H9 (cell line): ENCODE data around the gene SLC25A41. TPM values are rescaled to one million over a fixed set of nuclear protein-coding genes. Genes with fewer than 3 reads are reported as not detected.

Source experiments
- DNase-seq: peaks from one replicate; pipeline ENCODE4 v3.0.0-alpha.2; 2017
- H2AFZ ChIP-seq: one replicate; pipeline ENCODE4 v1.6.1; 2013; ENCODE audit warnings: mild to moderate bottlenecking, low read length, control low read depth, moderate library complexity
- H2AK5ac ChIP-seq: 2 replicates; pipeline ENCODE4 v1.6.1; 2013; ENCODE audit warnings: low read length, control low read depth, mixed read lengths; ENCODE audit not compliant: insufficient read length
- H2BK120ac ChIP-seq: one replicate; pipeline ENCODE4 v1.6.1; 2013; ENCODE audit warnings: low read depth, mild to moderate bottlenecking, low read length, control low read depth, inconsistent platforms; ENCODE audit not compliant: poor library complexity, severe bottlenecking
- H2BK12ac ChIP-seq: 2 replicates; pipeline ENCODE4 v1.6.1; 2013; ENCODE audit warnings: low read length, control low read depth, mixed read lengths, low read depth; ENCODE audit not compliant: insufficient read length
- H2BK15ac ChIP-seq: 2 replicates; pipeline ENCODE4 v1.6.1; 2013; ENCODE audit warnings: low read depth, low read length, control low read depth
- H2BK20ac ChIP-seq: one replicate; pipeline ENCODE4 v1.6.1; 2013; ENCODE audit warnings: low read depth, mild to moderate bottlenecking, low read length, control low read depth, inconsistent platforms; ENCODE audit not compliant: poor library complexity, severe bottlenecking
- H2BK5ac ChIP-seq: 2 replicates; pipeline ENCODE4 v1.6.1; 2013; ENCODE audit warnings: low read length, control low read depth, mixed read lengths; ENCODE audit not compliant: insufficient read length
- H3K14ac ChIP-seq: 2 replicates; pipeline ENCODE4 v1.6.1; 2013; ENCODE audit warnings: low read length, control low read depth; ENCODE audit not compliant: insufficient read depth
- H3K18ac ChIP-seq: 2 replicates; pipeline ENCODE4 v1.6.1; 2013; ENCODE audit warnings: low read depth, mild to moderate bottlenecking, mixed read lengths, low read length, control low read depth; ENCODE audit not compliant: insufficient read length
- H3K23ac ChIP-seq: 2 replicates; pipeline ENCODE4 v1.6.1; 2013; ENCODE audit warnings: low read length, control low read depth, mixed read lengths, low read depth; ENCODE audit not compliant: insufficient read length
- H3K23me2 ChIP-seq: 2 replicates; pipeline ENCODE4 v1.6.1; 2013; ENCODE audit warnings: low read depth, mild to moderate bottlenecking, mixed read lengths, low read length, control low read depth; ENCODE audit not compliant: insufficient read length, poor library complexity, severe bottlenecking
- H3K27ac ChIP-seq: 2 replicates; pipeline ENCODE4 v1.5.1; 2013; ENCODE audit warnings: low read length, control low read depth, mixed read lengths, low read depth; ENCODE audit not compliant: insufficient read length
- H3K27me3 ChIP-seq: 2 replicates; pipeline ENCODE4 v1.6.1; 2013; ENCODE audit warnings: low read length, control low read depth, inconsistent platforms; ENCODE audit not compliant: insufficient read depth
- H3K4ac ChIP-seq: 2 replicates; pipeline ENCODE4 v1.6.1; 2013; ENCODE audit warnings: low read depth, mild to moderate bottlenecking, control low read depth, inconsistent platforms, low read length, moderate library complexity
- H3K4me1 ChIP-seq: 2 replicates; pipeline ENCODE4 v1.6.1; 2013; ENCODE audit warnings: low read length, control low read depth, inconsistent platforms; ENCODE audit not compliant: insufficient read depth
- H3K4me2 ChIP-seq: 2 replicates; pipeline ENCODE4 v1.6.1; 2013; ENCODE audit warnings: low read length, control low read depth, mixed read lengths; ENCODE audit not compliant: insufficient read length, insufficient read depth
- H3K56ac ChIP-seq: 2 replicates; pipeline ENCODE4 v1.6.1; 2013; ENCODE audit warnings: low read depth, mild to moderate bottlenecking, mixed read lengths, low read length, control low read depth; ENCODE audit not compliant: insufficient read length
- H3K79me1 ChIP-seq: 2 replicates; pipeline ENCODE4 v1.6.1; 2013; ENCODE audit warnings: low read depth, mild to moderate bottlenecking, moderate library complexity, low read length, control low read depth, inconsistent platforms; ENCODE audit not compliant: insufficient read depth, poor library complexity, severe bottlenecking
- H3K79me2 ChIP-seq: 2 replicates; pipeline ENCODE4 v1.6.1; 2013; ENCODE audit warnings: low read length, control low read depth, inconsistent platforms; ENCODE audit not compliant: insufficient read depth
- H3K9ac ChIP-seq: 2 replicates; pipeline ENCODE4 v1.6.1; 2013; ENCODE audit warnings: low read length, control low read depth, mixed read lengths; ENCODE audit not compliant: insufficient read length; ENCODE audit errors: extremely low read depth
- H3K9me3 ChIP-seq: one replicate; pipeline ENCODE4 v1.6.1; 2013; ENCODE audit warnings: low read depth, low read length, inconsistent platforms; ENCODE audit not compliant: control insufficient read depth
- H3T11ph ChIP-seq: one replicate; pipeline ENCODE4 v1.6.1; 2013; ENCODE audit warnings: mild to moderate bottlenecking, low read length, control low read depth, inconsistent platforms
- H4K20me1 ChIP-seq: one replicate; pipeline ENCODE4 v1.6.1; 2013; ENCODE audit not compliant: control insufficient read depth, insufficient read length, insufficient read depth
- H4K5ac ChIP-seq: 2 replicates; pipeline ENCODE4 v1.6.1; 2013; ENCODE audit warnings: low read depth, mild to moderate bottlenecking, mixed read lengths, low read length, control low read depth; ENCODE audit not compliant: insufficient read length
- H4K8ac ChIP-seq: replicated peaks from 2 replicates; pipeline ENCODE4 v1.6.1; 2013; ENCODE audit warnings: low read length, control low read depth, mixed read lengths, low read depth; ENCODE audit not compliant: insufficient read length
- H4K91ac ChIP-seq: 2 replicates; pipeline ENCODE4 v1.6.1; 2013; ENCODE audit warnings: low read depth, mild to moderate bottlenecking, moderate library complexity, mixed read lengths, low read length, control low read depth; ENCODE audit not compliant: insufficient read length
- H3K27ac Mint-ChIP-seq, 3 experiments: 2 replicates in 2 of 3; 3 replicates in 1 of 3; pipeline ENCODE4 v1.8.0; 2020 to 2021; ENCODE audit warnings: mixed read lengths in 3 of 3, mild to moderate bottlenecking in 1 of 3, moderate library complexity in 1 of 3
- H3K27me3 Mint-ChIP-seq: 2 replicates; pipeline ENCODE4 v1.8.0; 2021; ENCODE audit warnings: low read depth, mild to moderate bottlenecking, moderate library complexity, mixed read lengths
- H3K36me3 Mint-ChIP-seq, 3 experiments: 2 replicates in 2 of 3; 3 replicates in 1 of 3; pipeline ENCODE4 v1.8.0; 2020 to 2021; ENCODE audit warnings: low read depth in 3 of 3, mixed read lengths in 3 of 3; ENCODE audit not compliant: insufficient read depth in 1 of 3
- H3K4me1 Mint-ChIP-seq, 2 experiments: 2 replicates each; pipeline ENCODE4 v1.8.0; 2020; ENCODE audit warnings: mixed read lengths in 2 of 2
- H3K4me3 Mint-ChIP-seq, 2 experiments: 2 replicates in 1 of 2; 3 replicates in 1 of 2; pipeline ENCODE4 v1.8.0; 2020 to 2021; ENCODE audit warnings: mild to moderate bottlenecking in 2 of 2, mixed read lengths in 2 of 2, moderate library complexity in 1 of 2
- H3K9me3 Mint-ChIP-seq, 2 experiments: 2 replicates in 1 of 2; 3 replicates in 1 of 2; pipeline ENCODE4 v1.8.0; 2020; ENCODE audit warnings: mild to moderate bottlenecking in 2 of 2, mixed read lengths in 2 of 2, moderate library complexity in 1 of 2
- WGBS: extraction: QIAGEN DNeasy Blood & Tissue Kit; methylation state at CpG from one replicate; pipeline ENCODE4 v1.1.7; 2013; ENCODE audit warnings: missing lambda C conversion rate, low lambda C conversion rate, mixed read lengths; ENCODE audit not compliant: insufficient read length; ENCODE audit errors: extremely low coverage; 5-methylcytosine and 5-hydroxymethylcytosine counted together
- total RNA-seq: library from RNA; stranded (reverse); gene quantifications from 2 replicates; pipeline ENCODE4 v1.2.1, GENCODE V29; 2021
- TF ChIP-seq, protein P1 (sequence below): fragments of 200-600 bp; sonication (generic); conservative IDR thresholded peaks from 3 replicates; pipeline ENCODE4 v1.8.0; 2021; ENCODE audit warnings: antibody characterized with exemption, mild to moderate bottlenecking

SLC25A41 gene
- total RNA-seq, 1 experiment from 2014 or later: 0.20 TPM

DNA sequence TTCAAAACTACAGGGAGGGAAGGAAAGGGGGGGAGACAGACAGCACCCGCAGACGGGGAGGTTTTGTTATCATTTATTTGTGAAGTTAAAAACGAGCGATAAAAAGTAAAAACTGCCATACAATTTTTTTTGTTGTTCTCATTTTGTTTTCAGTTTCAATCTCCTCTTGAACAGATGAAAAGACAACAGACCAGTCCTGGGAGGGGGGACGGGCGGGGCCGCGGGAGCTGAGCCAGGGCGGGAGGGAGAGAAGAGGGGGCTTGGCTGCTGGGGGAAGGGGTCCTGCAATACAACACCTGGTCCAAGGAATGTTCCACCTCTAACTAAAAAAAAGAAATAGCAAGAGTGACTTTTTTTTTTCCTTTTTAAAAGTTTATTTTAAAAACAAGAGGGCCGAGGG lies 20.3 kb downstream of the SLC25A41 start:
- H3K27me3 ChIP-seq: no peaks in the 10 kb centered on the region
- Mint-ChIP-seq H3K4me1 (peaks cover 3 to 21% of the 10 kb centered on the region in 2 experiments), H3K4me3 (no peak overlapping the region), H3K9me3 (no peaks in the 10 kb centered on the region; a peak in 1 of 5 replicates), H3K27me3 (no peaks in the 10 kb centered on the region), H3K36me3 (peaks cover 18 to 51% (median 51%) of the 10 kb centered on the region in 3 experiments; a peak in 6 of 7 replicates), H3K27ac (peak overlapping the region in 1 of 3 experiments; percentile 95; a peak in 2 of 7 replicates)
- H3K4me2 ChIP-seq: no peak overlapping the region
- no peak overlapping the region for H3K18ac ChIP-seq
- H2BK12ac ChIP-seq: no peak overlapping the region
- no peaks in the 10 kb centered on the region for H3K4me1 ChIP-seq
- H4K5ac ChIP-seq: no peak overlapping the region
- H2AK5ac ChIP-seq: no peak overlapping the region
- H3K4ac ChIP-seq: no peak overlapping the region
- no peak overlapping the region for H3K9ac ChIP-seq
- H4K20me1 ChIP-seq: no peaks in the 10 kb centered on the region
- H2BK5ac ChIP-seq: no peak overlapping the region
- no peak overlapping the region for H2BK15ac ChIP-seq
- H3T11ph ChIP-seq: no peak overlapping the region
- DNase-seq: no peak
- no peak overlapping the region for H2BK20ac ChIP-seq
- no peak overlapping the region for H4K91ac ChIP-seq
- TF ChIP-seq, protein P1, sequence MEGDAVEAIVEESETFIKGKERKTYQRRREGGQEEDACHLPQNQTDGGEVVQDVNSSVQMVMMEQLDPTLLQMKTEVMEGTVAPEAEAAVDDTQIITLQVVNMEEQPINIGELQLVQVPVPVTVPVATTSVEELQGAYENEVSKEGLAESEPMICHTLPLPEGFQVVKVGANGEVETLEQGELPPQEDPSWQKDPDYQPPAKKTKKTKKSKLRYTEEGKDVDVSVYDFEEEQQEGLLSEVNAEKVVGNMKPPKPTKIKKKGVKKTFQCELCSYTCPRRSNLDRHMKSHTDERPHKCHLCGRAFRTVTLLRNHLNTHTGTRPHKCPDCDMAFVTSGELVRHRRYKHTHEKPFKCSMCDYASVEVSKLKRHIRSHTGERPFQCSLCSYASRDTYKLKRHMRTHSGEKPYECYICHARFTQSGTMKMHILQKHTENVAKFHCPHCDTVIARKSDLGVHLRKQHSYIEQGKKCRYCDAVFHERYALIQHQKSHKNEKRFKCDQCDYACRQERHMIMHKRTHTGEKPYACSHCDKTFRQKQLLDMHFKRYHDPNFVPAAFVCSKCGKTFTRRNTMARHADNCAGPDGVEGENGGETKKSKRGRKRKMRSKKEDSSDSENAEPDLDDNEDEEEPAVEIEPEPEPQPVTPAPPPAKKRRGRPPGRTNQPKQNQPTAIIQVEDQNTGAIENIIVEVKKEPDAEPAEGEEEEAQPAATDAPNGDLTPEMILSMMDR: no peak
- peaks cover 3% of the 10 kb centered on the region for H3K79me1 ChIP-seq
- H2BK120ac ChIP-seq: no peak overlapping the region
- H2AFZ ChIP-seq: no peak overlapping the region
- H3K27ac ChIP-seq: no peak overlapping the region
- H3K79me2 ChIP-seq: no peaks in the 10 kb centered on the region
- H3K23ac ChIP-seq: no peak overlapping the region
- no peaks in the 10 kb centered on the region for H3K23me2 ChIP-seq
- H4K8ac ChIP-seq: no peak overlapping the region
- no peaks in the 10 kb centered on the region for H3K9me3 ChIP-seq
- H3K56ac ChIP-seq: no peak overlapping the region
- no peak overlapping the region for H3K14ac ChIP-seq
- no CpG with 5 or more reads among the region's 10 CpGs for WGBS
